HAP-1 (cell line): ENCODE data around the gene ZNF717.

Experiments
- DNase-seq, 2 experiments: peaks; one replicate each; pipeline ENCODE4 v3.0.0-alpha.2; 2016 to 2020; ENCODE audit warnings: low spot score in 2 of 2
- H3K27me3 ChIP-seq: fragments of 250-450 bp; sonication (Bioruptor Pico); 2 replicates; pipeline ENCODE4 v1.5.1; 2020; ENCODE audit warnings: low read depth, mild to moderate bottlenecking, moderate library complexity
- H3K36me3 ChIP-seq: fragments of 250-450 bp; sonication (Bioruptor Pico); replicated peaks from 2 replicates; pipeline ENCODE4 v1.5.1; 2020; ENCODE audit warnings: mild to moderate bottlenecking
- H3K4me1 ChIP-seq: fragments of 250-450 bp; sonication (Bioruptor Pico); 2 replicates; pipeline ENCODE4 v1.5.1; 2020; ENCODE audit warnings: mild to moderate bottlenecking
- H3K4me3 ChIP-seq: fragments of 250-450 bp; sonication (Bioruptor Pico); 2 replicates; pipeline ENCODE4 v1.5.1; 2020; ENCODE audit warnings: mild to moderate bottlenecking, moderate library complexity
- H3K9me3 ChIP-seq: fragments of 250-450 bp; sonication (Bioruptor Pico); 2 replicates; pipeline ENCODE4 v1.5.1; 2020; ENCODE audit warnings: mild to moderate bottlenecking, moderate library complexity
- in situ Hi-C: fragments of 300-500 bp; cut with MboI; formaldehyde crosslinking; loops from 3 replicates; pipeline ENCODE4 v1.14.3; 2020; ENCODE audit warnings: low sequenced_read_pairs, inconsistent platforms, mixed read lengths

The ZNF717 gene

DNA sequence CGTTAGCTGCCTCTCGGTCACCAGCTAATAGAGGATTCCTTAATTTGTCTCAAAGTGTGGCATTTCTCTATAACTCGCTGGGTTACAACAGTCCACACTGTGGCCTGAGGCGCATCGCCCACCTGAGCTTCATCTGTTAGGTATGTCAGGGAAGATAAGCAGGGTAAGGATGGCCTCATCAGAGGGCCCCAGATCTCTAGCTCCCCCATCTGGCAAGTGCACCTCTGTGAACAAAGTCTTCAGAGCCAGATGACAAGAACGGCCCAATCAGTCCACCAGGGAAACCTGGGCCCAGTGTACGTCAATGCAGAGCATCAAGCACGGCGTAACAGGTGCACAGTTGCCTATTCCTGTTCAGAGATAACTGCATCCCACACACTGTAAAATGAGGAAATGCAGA, 98.0 kb downstream of the ZNF717 start:
- in situ Hi-C loops = no loop called here
- no peak overlapping the region for H3K4me3 ChIP-seq
- H3K36me3 ChIP-seq = no peaks in the 10 kb centered on the region
- no peaks in the 10 kb centered on the region for H3K27me3 ChIP-seq
- H3K4me1 ChIP-seq = no peaks in the 10 kb centered on the region
- DNase-seq = no peak
- no peaks in the 10 kb centered on the region for H3K9me3 ChIP-seq
